Parathyroid adenoma (tissue), 2 donors: ENCODE data around the gene PLXNA4.

ENCODE experiments used
- H2AFZ ChIP-seq: fragments of 300-600 bp; sonication (generic); one replicate; pipeline ENCODE4 v1.7.0; 2017; ENCODE audit warnings: antibody characterized with exemption, mild to moderate bottlenecking
- H3K27ac ChIP-seq: fragments of 300-600 bp; sonication (generic); one replicate; pipeline ENCODE4 v1.7.0; 2017
- H3K27me3 ChIP-seq: fragments of 300-600 bp; sonication (generic); one replicate; pipeline ENCODE4 v1.7.0; 2017; ENCODE audit warnings: low read length; ENCODE audit not compliant: control insufficient read depth, insufficient read depth
- H3K36me3 ChIP-seq: fragments of 300-600 bp; sonication (generic); one replicate; pipeline ENCODE4 v1.7.0; 2017; ENCODE audit warnings: low read length; ENCODE audit not compliant: control insufficient read depth, insufficient read depth
- H3K4me1 ChIP-seq: fragments of 300-600 bp; sonication (generic); one replicate; pipeline ENCODE4 v1.7.0; 2017; ENCODE audit warnings: control low read depth
- H3K4me2 ChIP-seq: fragments of 300-600 bp; sonication (generic); one replicate; pipeline ENCODE4 v1.7.0; 2017; ENCODE audit warnings: low read length
- H3K4me3 ChIP-seq: fragments of 300-600 bp; sonication (generic); one replicate; pipeline ENCODE4 v1.7.0; 2017; ENCODE audit warnings: low read depth, low read length
- H3K79me2 ChIP-seq: fragments of 300-600 bp; sonication (generic); one replicate; pipeline ENCODE4 v1.7.0; 2017; ENCODE audit warnings: control low read depth
- H3K9ac ChIP-seq: fragments of 300-600 bp; sonication (generic); one replicate; pipeline ENCODE4 v1.7.0; 2017; ENCODE audit warnings: mild to moderate bottlenecking
- H3K9me3 ChIP-seq: fragments of 300-600 bp; sonication (generic); one replicate; pipeline ENCODE4 v1.7.0; 2017; ENCODE audit warnings: low read length; ENCODE audit not compliant: control insufficient read depth
- TF ChIP-seq, protein P1 (sequence below): fragments of 300-600 bp; sonication (generic); IDR thresholded peaks from one replicate; pipeline ENCODE4 v1.7.0; 2017; ENCODE audit warnings: antibody characterized with exemption, mild to moderate bottlenecking
- donor health status: primary hyperparathyroidism.

The PLXNA4 gene

GRCh38 chr7:132560825-132561529 lies 15.3 kb downstream of the PLXNA4 start:
- no peak overlapping the region for H3K9ac ChIP-seq
- no peaks in the 10 kb centered on the region for H3K9me3 ChIP-seq
- H3K4me1 ChIP-seq = no peaks in the 10 kb centered on the region
- no peak overlapping the region for H3K4me2 ChIP-seq
- no peak overlapping the region for H3K4me3 ChIP-seq
- TF ChIP-seq, protein P1, sequence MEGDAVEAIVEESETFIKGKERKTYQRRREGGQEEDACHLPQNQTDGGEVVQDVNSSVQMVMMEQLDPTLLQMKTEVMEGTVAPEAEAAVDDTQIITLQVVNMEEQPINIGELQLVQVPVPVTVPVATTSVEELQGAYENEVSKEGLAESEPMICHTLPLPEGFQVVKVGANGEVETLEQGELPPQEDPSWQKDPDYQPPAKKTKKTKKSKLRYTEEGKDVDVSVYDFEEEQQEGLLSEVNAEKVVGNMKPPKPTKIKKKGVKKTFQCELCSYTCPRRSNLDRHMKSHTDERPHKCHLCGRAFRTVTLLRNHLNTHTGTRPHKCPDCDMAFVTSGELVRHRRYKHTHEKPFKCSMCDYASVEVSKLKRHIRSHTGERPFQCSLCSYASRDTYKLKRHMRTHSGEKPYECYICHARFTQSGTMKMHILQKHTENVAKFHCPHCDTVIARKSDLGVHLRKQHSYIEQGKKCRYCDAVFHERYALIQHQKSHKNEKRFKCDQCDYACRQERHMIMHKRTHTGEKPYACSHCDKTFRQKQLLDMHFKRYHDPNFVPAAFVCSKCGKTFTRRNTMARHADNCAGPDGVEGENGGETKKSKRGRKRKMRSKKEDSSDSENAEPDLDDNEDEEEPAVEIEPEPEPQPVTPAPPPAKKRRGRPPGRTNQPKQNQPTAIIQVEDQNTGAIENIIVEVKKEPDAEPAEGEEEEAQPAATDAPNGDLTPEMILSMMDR = no peak
- no peak overlapping the region for H3K27ac ChIP-seq
- no peaks in the 10 kb centered on the region for H3K27me3 ChIP-seq
- no peak overlapping the region for H2AFZ ChIP-seq
- H3K79me2 ChIP-seq = no peaks in the 10 kb centered on the region
- no peaks in the 10 kb centered on the region for H3K36me3 ChIP-seq

DNA sequence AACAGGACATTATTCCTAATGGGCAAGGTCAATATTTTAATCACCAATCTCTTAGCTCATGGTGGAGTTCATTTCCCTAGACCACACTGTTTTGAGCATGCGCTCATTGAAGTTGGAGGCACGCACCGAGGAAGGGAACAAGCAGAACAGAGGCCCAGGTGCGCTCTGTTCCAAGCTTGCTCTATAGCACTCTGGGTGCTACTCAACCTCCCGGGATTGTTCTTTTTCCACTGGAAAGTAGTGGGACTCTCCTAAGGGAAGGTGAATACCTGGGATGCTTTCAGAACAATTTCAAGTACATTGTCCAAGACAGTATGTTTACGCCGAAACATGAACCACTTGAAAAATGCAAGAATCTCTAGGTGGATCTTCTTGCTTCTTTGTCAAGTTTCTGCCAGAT lies 16.2 kb downstream of the PLXNA4 start:
- TF ChIP-seq, protein P1 = no peak
- H3K27me3 ChIP-seq = no peaks in the 10 kb centered on the region
- H3K4me3 ChIP-seq = no peak overlapping the region
- H2AFZ ChIP-seq = no peak overlapping the region
- H3K4me1 ChIP-seq = no peaks in the 10 kb centered on the region
- no peak overlapping the region for H3K9ac ChIP-seq
- H3K9me3 ChIP-seq = no peaks in the 10 kb centered on the region
- no peaks in the 10 kb centered on the region for H3K79me2 ChIP-seq
- no peak overlapping the region for H3K27ac ChIP-seq
- H3K4me2 ChIP-seq = no peak overlapping the region
- no peaks in the 10 kb centered on the region for H3K36me3 ChIP-seq

DNA sequence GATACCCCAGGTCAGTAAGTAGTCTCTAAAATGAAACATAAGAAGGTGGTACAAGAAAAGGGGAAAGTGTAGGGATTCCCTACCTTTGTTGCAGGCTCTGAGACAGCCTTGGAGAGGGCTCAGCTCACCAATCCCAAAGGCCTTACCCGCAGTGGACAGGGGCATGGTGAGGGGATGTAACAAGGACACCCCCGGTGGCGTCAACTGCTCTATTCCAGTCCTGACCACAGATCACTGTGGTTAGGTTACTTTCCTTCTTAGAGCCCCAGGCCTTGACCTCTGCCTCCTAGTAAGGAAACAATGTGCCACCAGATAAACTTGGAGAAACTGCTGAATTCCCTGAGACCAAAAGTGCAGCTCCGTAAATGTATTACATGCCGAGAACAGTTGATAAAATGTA lies 17.5 kb downstream of the PLXNA4 start:
- TF ChIP-seq, protein P1 = no peak

DNA sequence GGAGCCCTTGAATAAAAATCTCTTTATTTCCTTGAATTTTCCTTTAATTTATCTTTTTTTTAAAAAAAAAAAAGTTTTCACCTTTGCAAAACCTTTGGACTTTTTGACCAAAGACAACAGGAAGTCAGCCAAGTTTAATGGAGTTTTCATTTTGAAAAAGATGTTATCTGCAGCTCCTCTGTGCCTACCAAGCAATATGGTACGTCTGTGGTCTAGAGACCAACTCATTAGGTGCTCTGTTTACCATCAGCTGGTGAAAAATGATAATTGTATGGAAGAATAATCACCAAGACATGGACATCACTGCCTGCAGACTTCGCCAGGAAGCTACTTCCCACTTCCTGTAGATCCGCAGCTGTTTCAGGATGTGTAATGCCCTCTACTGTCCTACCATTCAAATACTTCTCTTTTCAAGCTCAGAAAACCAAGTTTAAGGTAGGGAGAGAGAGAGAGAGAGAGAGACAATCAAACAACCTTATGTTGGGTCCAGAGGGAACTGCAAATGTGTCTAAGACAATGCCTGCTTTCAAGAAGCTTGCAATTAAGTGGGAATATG lies 18.7 kb downstream of the PLXNA4 start:
- Histone ChIP-seq H3K9ac (no peak overlapping the region), H3K4me1 (no peaks in the 10 kb centered on the region), H2AFZ (no peak overlapping the region), H3K79me2 (no peaks in the 10 kb centered on the region), H3K36me3 (no peaks in the 10 kb centered on the region), H3K27ac (no peak overlapping the region), H3K27me3 (no peaks in the 10 kb centered on the region), H3K4me2 (no peak overlapping the region), H3K9me3 (no peaks in the 10 kb centered on the region), H3K4me3 (no peak overlapping the region)
- TF ChIP-seq, protein P1 = no peak

More for the DNA sequence above, 17.5 kb downstream of the PLXNA4 start:
- Histone ChIP-seq H3K27me3 (no peaks in the 10 kb centered on the region), H3K36me3 (no peaks in the 10 kb centered on the region), H3K4me1 (no peaks in the 10 kb centered on the region), H3K4me2 (no peak overlapping the region), H3K79me2 (no peaks in the 10 kb centered on the region), H3K9ac (no peak overlapping the region), H3K27ac (no peak overlapping the region), H3K9me3 (no peaks in the 10 kb centered on the region), H3K4me3 (no peak overlapping the region), H2AFZ (no peak overlapping the region)

- Histone ChIP-seq H3K4me1 (no peaks in the 10 kb centered on the region), H3K9me3 (no peaks in the 10 kb centered on the region), H3K79me2 (no peaks in the 10 kb centered on the region), H3K27ac (no peak overlapping the region), H3K27me3 (no peaks in the 10 kb centered on the region), H2AFZ (no peak overlapping the region), H3K4me2 (no peak overlapping the region), H3K4me3 (no peak overlapping the region), H3K9ac (no peak overlapping the region), H3K36me3 (no peaks in the 10 kb centered on the region)
- TF ChIP-seq, protein P1 = no peak
These were observed 21.8 kb downstream of the PLXNA4 start for GRCh38 chr7:132554446-132554845.
